Measurements from ENCODE around the gene LINC00305.

DNA sequence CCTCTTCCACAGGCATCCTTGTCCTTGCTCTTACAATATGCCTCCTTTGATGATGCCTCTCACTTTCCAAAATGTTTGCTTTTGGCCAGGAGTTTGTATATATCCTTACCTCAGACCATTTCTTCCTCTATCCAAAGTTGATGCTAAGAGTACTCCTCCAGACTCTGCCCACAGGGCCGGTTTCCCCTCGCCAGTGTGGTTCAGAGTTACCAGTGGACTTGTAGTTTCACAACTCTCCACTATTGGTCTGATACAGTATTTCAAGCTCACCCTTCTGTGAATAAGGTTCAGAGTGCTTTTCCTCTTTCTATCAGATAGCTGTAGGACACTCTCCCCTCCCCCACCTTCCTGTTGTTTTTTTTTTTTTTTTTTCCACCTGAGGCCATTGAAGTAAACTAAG is 42.2 kb upstream of the LINC00305 start:
- TF ChIP-seq, protein P1, sequence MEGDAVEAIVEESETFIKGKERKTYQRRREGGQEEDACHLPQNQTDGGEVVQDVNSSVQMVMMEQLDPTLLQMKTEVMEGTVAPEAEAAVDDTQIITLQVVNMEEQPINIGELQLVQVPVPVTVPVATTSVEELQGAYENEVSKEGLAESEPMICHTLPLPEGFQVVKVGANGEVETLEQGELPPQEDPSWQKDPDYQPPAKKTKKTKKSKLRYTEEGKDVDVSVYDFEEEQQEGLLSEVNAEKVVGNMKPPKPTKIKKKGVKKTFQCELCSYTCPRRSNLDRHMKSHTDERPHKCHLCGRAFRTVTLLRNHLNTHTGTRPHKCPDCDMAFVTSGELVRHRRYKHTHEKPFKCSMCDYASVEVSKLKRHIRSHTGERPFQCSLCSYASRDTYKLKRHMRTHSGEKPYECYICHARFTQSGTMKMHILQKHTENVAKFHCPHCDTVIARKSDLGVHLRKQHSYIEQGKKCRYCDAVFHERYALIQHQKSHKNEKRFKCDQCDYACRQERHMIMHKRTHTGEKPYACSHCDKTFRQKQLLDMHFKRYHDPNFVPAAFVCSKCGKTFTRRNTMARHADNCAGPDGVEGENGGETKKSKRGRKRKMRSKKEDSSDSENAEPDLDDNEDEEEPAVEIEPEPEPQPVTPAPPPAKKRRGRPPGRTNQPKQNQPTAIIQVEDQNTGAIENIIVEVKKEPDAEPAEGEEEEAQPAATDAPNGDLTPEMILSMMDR (IDR thresholded peaks at IDR 0.05) = no peak
- no peak for TF ChIP-seq POLR2A (IDR thresholded peaks at IDR 0.05)
